ENCODE results near the gene TGM4.

DNA sequence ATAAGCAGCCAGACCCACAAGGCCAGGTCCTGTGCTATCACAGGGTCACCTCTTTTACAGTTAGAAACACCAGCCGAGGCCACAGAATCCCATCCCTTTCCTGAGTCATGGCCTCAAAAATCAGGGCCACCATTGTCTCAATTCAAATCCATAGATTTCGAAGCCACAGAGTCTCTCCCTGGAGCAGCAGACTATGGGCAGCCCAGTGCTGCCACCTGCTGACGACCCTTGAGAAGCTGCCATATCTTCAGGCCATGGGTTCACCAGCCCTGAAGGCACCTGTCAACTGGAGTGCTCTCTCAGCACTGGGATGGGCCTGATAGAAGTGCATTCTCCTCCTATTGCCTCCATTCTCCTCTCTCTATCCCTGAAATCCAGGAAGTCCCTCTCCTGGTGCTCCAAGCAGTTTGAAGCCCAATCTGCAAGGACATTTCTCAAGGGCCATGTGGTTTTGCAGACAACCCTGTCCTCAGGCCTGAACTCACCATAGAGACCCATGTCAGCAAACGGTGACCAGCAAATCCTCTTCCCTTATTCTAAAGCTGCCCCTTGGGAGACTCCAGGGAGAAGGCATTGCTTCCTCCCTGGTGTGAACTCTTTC is 39.6 kb downstream of the TGM4 start:
- TF ChIP-seq POLR2AphosphoS5 (IDR thresholded peaks at IDR 0.05) = no peak
- no peak for TF ChIP-seq POLR2A (IDR thresholded peaks at IDR 0.05)

All from breast epithelium (tissue), 3 donors.